IPS-20b (cell line): ENCODE measurements around the gene DPP10.

Experiments used
- H3K27ac ChIP-seq: one replicate; pipeline ENCODE4 v1.5.1; 2013; ENCODE audit warnings: low read length
- H3K27me3 ChIP-seq: 2 replicates; pipeline ENCODE4 v1.6.1; 2013; ENCODE audit warnings: mild to moderate bottlenecking, low read length, inconsistent platforms; ENCODE audit not compliant: insufficient read depth
- H3K36me3 ChIP-seq: 2 replicates; pipeline ENCODE4 v1.6.1; 2013; ENCODE audit warnings: low read depth, mild to moderate bottlenecking, inconsistent platforms, low read length, moderate library complexity; ENCODE audit not compliant: insufficient read depth
- H3K4me1 ChIP-seq: 2 replicates; pipeline ENCODE4 v1.6.1; 2013; ENCODE audit warnings: mild to moderate bottlenecking, control low read depth, inconsistent platforms, low read length, moderate library complexity; ENCODE audit not compliant: insufficient read depth
- H3K4me3 ChIP-seq: 2 replicates; pipeline ENCODE4 v1.5.1; 2013; ENCODE audit warnings: mild to moderate bottlenecking, low read length, inconsistent platforms
- H3K9ac ChIP-seq: 2 replicates; pipeline ENCODE4 v1.6.1; 2013; ENCODE audit warnings: low read depth, mild to moderate bottlenecking, inconsistent platforms, low read length, moderate library complexity
- H3K9me3 ChIP-seq: 2 replicates; pipeline ENCODE4 v1.6.1; 2013; ENCODE audit warnings: mild to moderate bottlenecking, low read depth, low read length, inconsistent platforms; ENCODE audit not compliant: insufficient read depth

Gene DPP10

DNA sequence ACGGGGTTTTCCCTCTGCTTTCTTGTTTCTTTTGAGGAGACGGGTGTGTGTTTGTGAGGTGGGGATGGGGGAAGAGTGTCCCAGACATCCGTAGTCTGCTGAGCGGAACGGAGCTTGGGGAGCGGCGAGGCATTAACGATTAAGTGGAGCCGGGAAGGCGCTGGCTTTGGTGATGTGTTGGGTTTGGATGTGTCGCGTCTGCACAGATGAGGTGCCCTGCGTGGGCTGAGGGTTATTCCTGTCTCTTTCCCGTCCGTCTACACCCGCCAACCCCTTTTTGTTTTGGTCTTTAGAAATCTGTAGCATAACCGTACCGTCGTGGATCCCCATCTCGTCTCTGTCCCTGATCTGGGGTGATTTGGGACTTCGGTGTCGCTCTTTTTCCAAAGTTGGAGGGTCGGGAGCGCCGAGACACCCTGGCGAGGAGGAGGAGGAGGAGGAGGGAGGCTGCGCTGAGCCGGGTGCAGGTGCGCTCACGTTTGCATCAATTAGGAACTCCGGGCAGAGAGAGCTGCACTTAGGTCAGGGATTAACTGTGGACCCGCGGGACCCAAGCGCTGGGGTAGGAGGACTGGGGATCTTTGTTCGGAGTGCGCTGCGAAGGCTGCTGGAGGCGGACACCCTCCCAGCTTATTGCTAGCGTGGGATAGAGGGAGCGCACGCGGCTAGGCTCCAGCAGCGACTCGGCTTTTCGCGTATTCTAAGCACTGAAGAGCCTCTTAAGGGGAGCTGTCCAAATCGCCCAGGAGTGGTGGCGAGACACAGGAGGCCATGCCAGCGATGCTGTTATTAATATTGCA lies 720.3 kb downstream of the DPP10 start:
- Histone ChIP-seq H3K4me3 (peak overlapping the region; percentile 89), H3K9ac (peak overlapping the region; percentile 55; the same call in 1 of the 2 replicates), H3K9me3 (no peaks in the 10 kb centered on the region)

DNA sequence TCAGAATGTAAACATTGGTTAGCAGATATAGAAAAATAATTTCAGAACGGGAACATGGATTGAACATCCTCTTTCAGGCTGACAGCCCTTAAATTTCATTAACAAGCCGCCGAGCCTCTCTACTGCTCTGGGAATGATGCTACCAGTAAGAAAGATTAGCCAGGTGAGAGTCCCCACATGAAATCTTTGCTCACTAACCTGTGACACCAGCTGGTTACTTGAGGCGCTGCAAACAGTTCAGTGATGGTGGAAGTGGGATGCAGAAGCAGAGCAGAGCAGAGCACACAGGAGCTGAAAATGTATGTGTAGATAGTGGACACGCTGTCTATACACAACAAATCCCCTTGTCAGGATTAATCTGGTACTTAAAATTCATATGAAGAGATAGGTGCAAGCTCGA lies 721.1 kb downstream of the DPP10 start:
- no peak overlapping the region for H3K9ac ChIP-seq
- no peaks in the 10 kb centered on the region for H3K36me3 ChIP-seq
- H3K4me1 ChIP-seq, result peaks cover 7% of the 10 kb centered on the region; the same call in 1 of the 2 replicates
- H3K27ac ChIP-seq, result no peak overlapping the region
- peaks cover 40% of the 10 kb centered on the region for H3K27me3 ChIP-seq
- H3K4me3 ChIP-seq, result peak overlapping the region; percentile 89
- no peaks in the 10 kb centered on the region for H3K9me3 ChIP-seq

More for the DNA sequence above, 720.3 kb downstream of the DPP10 start:
- H3K4me1 ChIP-seq, result peaks cover 7% of the 10 kb centered on the region; the same call in 1 of the 2 replicates
- no peaks in the 10 kb centered on the region for H3K36me3 ChIP-seq
- no peak overlapping the region for H3K27ac ChIP-seq
- H3K27me3 ChIP-seq, result peaks cover 40% of the 10 kb centered on the region

DNA sequence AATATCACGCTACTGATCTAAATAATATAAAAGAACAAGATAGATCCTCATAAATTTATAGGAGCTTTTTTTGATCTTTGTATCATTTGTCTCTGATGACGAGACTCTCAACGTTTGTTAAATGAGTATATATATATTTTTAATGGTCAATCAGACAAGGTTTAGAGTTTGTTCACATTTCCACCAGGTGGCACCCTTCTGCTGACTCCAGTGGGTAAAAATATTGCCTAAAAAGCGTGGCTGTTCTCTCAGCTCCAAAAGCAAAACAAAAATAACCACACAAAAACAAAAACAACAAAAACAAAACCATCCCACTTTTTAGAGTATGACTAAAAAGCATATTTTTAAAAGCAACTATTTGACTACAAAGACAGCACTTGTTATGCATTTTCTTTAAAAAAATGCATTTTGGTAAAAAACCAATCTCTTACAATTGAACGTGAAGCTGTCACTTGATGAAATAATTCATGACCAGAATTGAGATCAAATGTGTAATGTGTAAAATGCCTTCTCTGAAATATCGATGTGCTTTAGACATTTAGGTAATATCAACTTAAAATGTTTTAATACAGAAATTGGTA lies 723.2 kb downstream of the DPP10 start:
- no peaks in the 10 kb centered on the region for H3K9me3 ChIP-seq

DNA sequence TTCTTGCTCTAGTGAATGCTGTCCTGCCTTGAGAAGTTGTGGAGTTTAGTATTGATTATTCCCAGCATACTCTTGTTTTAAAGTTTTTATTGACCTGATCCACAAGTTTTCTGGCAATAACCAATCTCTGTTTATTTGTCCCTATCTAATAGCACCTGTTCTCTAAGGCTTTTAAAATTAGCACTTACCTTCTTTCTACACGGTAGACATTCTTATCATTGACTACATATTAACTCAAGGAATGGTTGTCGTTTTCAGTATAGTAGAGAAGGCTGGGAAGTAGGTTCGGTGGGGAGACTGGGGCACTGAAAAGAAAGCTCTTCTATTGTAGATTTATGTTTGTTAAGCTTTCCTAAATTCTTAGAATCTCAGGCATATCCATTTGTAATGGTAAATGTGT lies 726.0 kb downstream of the DPP10 start:
- H3K4me3 ChIP-seq, result no peak overlapping the region
- H3K9me3 ChIP-seq, result no peaks in the 10 kb centered on the region
- no peak overlapping the region for H3K9ac ChIP-seq
- no peaks in the 10 kb centered on the region for H3K36me3 ChIP-seq
- peaks cover 5% of the 10 kb centered on the region; the same call in 1 of the 2 replicates for H3K4me1 ChIP-seq
- H3K27ac ChIP-seq, result no peak overlapping the region
- H3K27me3 ChIP-seq, result peaks cover 13% of the 10 kb centered on the region

More for the DNA sequence above, 723.2 kb downstream of the DPP10 start:
- Histone ChIP-seq H3K4me3 (no peak overlapping the region), H3K36me3 (no peaks in the 10 kb centered on the region), H3K27me3 (peaks cover 32% of the 10 kb centered on the region), H3K9ac (no peak overlapping the region), H3K27ac (no peak overlapping the region), H3K4me1 (peaks cover 7% of the 10 kb centered on the region; the same call in 1 of the 2 replicates)

DNA sequence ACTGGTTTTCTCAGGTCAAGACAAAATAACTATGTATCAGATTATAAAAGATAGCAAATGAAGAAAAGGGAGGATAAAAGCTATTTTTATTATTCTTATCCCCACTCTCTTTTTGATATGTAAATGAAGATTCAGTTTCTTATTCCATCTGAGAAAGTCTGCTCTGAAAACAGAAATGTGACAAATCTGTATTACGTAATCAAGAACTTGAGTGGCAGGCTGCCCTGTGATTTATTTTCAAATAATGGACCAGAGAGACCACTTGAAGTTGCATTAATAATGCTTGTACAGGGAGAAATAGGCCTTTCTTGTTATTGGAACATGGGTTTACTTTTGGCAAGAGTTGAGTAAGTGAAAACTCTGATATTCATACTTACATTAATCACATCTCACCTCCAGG lies 727.4 kb downstream of the DPP10 start:
- Histone ChIP-seq H3K9ac (no peak overlapping the region), H3K4me3 (no peak overlapping the region), H3K9me3 (no peaks in the 10 kb centered on the region), H3K27me3 (no peaks in the 10 kb centered on the region; the same call in 1 of the 2 replicates), H3K4me1 (peaks cover 5% of the 10 kb centered on the region; the same call in 1 of the 2 replicates), H3K27ac (no peak overlapping the region), H3K36me3 (no peaks in the 10 kb centered on the region)

DNA sequence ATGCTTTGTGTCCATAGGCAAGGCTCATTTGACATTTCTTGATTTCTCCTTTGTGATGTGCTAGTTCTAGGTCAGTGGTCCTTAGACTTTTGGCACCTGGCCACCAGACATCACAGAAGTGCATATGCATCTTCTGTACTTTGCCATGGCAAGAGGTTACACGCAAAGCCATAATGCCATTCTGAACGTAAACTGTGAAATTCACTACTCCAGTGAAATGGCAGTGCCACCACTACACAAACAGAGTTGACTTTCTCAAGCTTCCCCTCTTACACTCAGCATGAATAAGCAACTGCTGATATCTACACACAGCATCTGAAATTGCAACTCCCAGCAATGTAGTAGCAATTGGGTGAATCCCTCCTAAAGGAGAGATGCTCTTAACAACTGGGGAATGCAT lies 729.3 kb downstream of the DPP10 start:
- H3K27me3 ChIP-seq, result no peaks in the 10 kb centered on the region
- H3K4me1 ChIP-seq, result peaks cover 10% of the 10 kb centered on the region; the same call in 1 of the 2 replicates
- H3K36me3 ChIP-seq, result no peaks in the 10 kb centered on the region
- H3K9me3 ChIP-seq, result no peaks in the 10 kb centered on the region
- H3K27ac ChIP-seq, result no peak overlapping the region
- no peak overlapping the region for H3K4me3 ChIP-seq
- no peak overlapping the region for H3K9ac ChIP-seq

DNA sequence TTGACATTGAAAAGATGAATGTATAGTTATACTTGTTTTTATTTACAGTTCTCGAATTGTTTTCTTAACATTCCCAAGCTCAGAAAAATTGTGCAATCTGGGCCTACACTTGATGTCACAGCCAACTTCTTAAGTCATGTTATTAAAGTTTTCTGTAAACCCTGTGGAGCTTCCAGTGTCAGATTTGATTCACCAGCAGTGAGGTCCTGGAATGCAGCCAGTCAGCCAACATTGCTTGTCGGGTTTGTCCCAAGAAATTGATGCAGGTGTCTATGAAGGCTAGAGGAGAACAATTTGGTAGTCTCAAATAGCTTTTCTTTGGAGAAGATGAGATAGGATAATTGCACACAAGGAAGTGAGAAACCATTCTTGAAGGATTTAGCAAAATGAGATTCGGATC lies 732.2 kb downstream of the DPP10 start:
- Histone ChIP-seq H3K36me3 (no peaks in the 10 kb centered on the region), H3K9ac (no peak overlapping the region), H3K4me1 (peaks cover 5% of the 10 kb centered on the region; the same call in 1 of the 2 replicates), H3K9me3 (no peaks in the 10 kb centered on the region), H3K27me3 (no peaks in the 10 kb centered on the region), H3K4me3 (no peak overlapping the region), H3K27ac (no peak overlapping the region)

DNA sequence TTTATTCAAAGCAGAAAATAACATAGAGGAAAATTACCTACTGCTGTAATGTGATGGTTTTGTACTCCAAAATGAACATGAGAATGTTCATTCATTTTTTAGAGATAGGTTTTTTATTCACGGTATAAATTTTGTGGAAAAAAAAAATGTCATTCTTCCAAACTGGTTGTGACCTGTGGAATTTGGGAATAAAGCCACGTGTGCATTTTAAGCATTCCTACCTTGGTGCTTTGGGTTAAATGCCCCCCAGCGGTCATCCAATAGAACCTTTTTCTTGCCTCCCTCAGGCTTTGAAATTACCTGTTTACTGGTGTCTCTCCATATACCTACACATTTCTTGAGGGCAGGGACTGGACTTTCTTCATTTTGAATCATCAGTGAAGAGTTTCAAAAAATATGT lies 740.7 kb downstream of the DPP10 start:
- Histone ChIP-seq H3K9ac (0 out of 2 replicates have a peak overlapping the region, but pooled peaks have one; percentile 20), H3K4me1 (peaks cover 4% of the 10 kb centered on the region; the same call in 1 of the 2 replicates), H3K27ac (no peak overlapping the region), H3K9me3 (no peaks in the 10 kb centered on the region; the same call in 1 of the 2 replicates), H3K4me3 (no peak overlapping the region), H3K36me3 (no peaks in the 10 kb centered on the region), H3K27me3 (no peaks in the 10 kb centered on the region)

DNA sequence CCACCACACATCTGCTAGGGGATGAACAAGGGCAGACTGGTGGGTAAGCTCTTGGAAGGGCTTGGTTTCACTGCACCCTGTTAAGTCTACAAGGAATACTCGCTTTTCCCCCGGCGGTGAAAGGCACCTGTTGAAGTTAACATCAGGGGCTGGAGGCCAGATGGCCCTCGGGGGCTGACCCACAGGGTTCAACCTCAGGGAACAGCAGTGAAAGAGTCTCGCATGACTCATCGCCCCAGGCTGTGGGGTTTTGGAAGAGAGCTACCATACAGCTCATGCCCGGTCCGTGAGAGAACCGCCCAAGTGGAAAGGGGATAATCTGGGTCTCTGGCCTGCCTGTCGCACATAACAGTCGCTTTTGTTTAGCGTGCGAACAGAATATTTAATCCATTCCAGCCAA lies 748.0 kb downstream of the DPP10 start:
- Histone ChIP-seq H3K27ac (no peak overlapping the region), H3K27me3 (no peaks in the 10 kb centered on the region), H3K36me3 (no peaks in the 10 kb centered on the region), H3K4me1 (no peaks in the 10 kb centered on the region), H3K4me3 (no peak overlapping the region), H3K9me3 (no peaks in the 10 kb centered on the region; the same call in 1 of the 2 replicates), H3K9ac (no peak overlapping the region)

DNA sequence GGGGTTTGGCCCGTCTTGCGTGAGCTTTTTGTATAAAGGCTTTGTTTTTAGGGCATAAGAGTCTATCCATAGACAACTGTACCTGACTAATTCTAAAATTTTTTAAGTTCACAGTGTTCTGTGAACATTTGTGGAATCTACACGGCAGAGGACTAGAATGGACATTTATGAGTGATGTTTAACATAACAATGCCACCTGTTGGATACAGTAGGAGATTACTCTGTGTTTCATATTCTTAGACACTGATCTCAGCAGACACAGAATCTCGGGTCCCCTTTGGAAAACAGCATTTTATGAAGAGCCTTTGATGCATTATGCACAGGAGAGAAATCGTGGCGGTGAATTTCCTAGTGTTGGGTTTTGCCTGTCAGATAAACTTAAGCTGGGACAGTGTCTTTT lies 752.2 kb downstream of the DPP10 start:
- Histone ChIP-seq H3K4me3 (no peak overlapping the region), H3K36me3 (no peaks in the 10 kb centered on the region), H3K27ac (no peak overlapping the region), H3K9ac (no peak overlapping the region), H3K4me1 (no peaks in the 10 kb centered on the region), H3K27me3 (no peaks in the 10 kb centered on the region), H3K9me3 (no peaks in the 10 kb centered on the region)

DNA sequence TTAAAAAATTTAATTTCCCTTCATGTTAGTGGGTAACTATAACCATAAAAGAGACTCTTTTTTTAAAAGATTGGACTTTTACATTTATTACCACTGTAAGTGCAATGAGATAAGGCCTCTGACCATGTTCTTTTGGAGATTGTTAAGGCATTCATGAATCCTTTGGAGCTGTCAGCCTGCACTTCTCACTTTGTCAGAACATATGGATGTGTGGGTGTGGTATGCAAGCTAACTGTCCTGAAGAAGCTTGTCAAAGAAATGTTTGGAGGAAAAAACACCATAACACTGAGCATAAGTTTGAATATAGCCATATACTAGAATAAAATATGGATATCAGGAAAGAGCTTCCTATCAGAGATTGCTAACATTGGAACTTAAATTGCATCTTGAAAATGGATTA lies 754.1 kb downstream of the DPP10 start:
- no peak overlapping the region for H3K9ac ChIP-seq
- H3K4me1 ChIP-seq, result no peaks in the 10 kb centered on the region

DNA sequence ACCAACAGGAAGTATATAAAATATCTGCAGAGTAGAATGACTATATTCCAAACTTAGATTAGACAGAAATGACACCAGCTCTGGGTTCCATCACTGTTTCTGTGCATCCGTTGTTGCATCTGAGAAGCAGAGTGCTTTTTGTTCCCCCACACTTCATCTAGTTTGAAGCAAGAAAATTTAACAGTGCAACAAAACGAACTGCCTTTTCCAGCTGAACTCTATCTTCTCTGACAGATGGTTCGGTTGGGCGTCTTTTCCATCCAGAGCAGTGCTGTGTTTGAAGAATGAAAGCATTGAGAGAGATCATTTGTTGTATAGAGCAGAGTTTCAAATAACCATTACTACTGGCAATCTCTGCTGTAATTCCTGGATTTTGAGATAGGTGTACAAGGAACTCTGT lies 757.5 kb downstream of the DPP10 start:
- no peak overlapping the region for H3K9ac ChIP-seq
- no peaks in the 10 kb centered on the region for H3K9me3 ChIP-seq
- no peak overlapping the region for H3K27ac ChIP-seq
- H3K4me1 ChIP-seq, result no peaks in the 10 kb centered on the region
- no peaks in the 10 kb centered on the region for H3K27me3 ChIP-seq
- H3K36me3 ChIP-seq, result no peaks in the 10 kb centered on the region
- no peak overlapping the region for H3K4me3 ChIP-seq

More for the DNA sequence above, 754.1 kb downstream of the DPP10 start:
- Histone ChIP-seq H3K4me3 (no peak overlapping the region), H3K27ac (no peak overlapping the region), H3K36me3 (no peaks in the 10 kb centered on the region), H3K9me3 (no peaks in the 10 kb centered on the region), H3K27me3 (no peaks in the 10 kb centered on the region)
